Measurements from ENCODE around the gene ZNF398.

GRCh38 chr7:149100821-149101220, 46.4 kb upstream of the ZNF398 start:
- TF ChIP-seq CTCF (IDR thresholded peaks at IDR 0.05; ENCODE audit: insufficient read depth, low read depth, low read length), result no peak
- no peak for TF ChIP-seq EZH2 (IDR thresholded peaks at IDR 0.05; ENCODE audit: insufficient read depth, low read length)

Data from astrocyte (in vitro differentiated cells and primary cell).